HUES6 (cell line): ENCODE results near the gene LRRN3.

ENCODE experiments used
- H3K27ac ChIP-seq: 2 replicates; pipeline ENCODE4 v1.7.0; 2013; ENCODE audit warnings: low read depth, mild to moderate bottlenecking, low read length, inconsistent platforms
- H3K27me3 ChIP-seq: 2 replicates; pipeline ENCODE4 v1.6.1; 2013; ENCODE audit warnings: low read length; ENCODE audit not compliant: control insufficient read depth, insufficient read depth
- H3K36me3 ChIP-seq: 2 replicates; pipeline ENCODE4 v1.6.1; 2013; ENCODE audit warnings: low read length; ENCODE audit not compliant: control insufficient read depth, insufficient read depth
- H3K4me1 ChIP-seq: 2 replicates; pipeline ENCODE4 v1.6.1; 2013; ENCODE audit warnings: low read length; ENCODE audit not compliant: control insufficient read depth, insufficient read depth
- H3K4me3 ChIP-seq: 2 replicates; pipeline ENCODE4 v1.5.1; 2013; ENCODE audit warnings: low read depth, low read length
- H3K9ac ChIP-seq: one replicate; pipeline ENCODE4 v1.6.1; 2013; ENCODE audit warnings: mild to moderate bottlenecking, low read length
- H3K9me3 ChIP-seq: 2 replicates; pipeline ENCODE4 v1.6.1; 2013; ENCODE audit warnings: low read depth, low read length; ENCODE audit not compliant: control insufficient read depth, insufficient read depth

LRRN3 gene

GRCh38 chr7:111091593-111092358 lies 849 bp downstream of the LRRN3 start:
- H3K36me3 ChIP-seq: no peaks in the 10 kb centered on the region
- H3K4me3 ChIP-seq: peak overlapping the region; percentile 21; the same call in 1 of the 2 replicates
- H3K27ac ChIP-seq: no peak overlapping the region
- H3K9me3 ChIP-seq: no peaks in the 10 kb centered on the region
- no peaks in the 10 kb centered on the region for H3K27me3 ChIP-seq
- H3K9ac ChIP-seq: no peak overlapping the region
- peaks cover 55% of the 10 kb centered on the region for H3K4me1 ChIP-seq

GRCh38 chr7:111092406-111093236 lies 1.7 kb downstream of the LRRN3 start:
- no peaks in the 10 kb centered on the region for H3K36me3 ChIP-seq
- no peaks in the 10 kb centered on the region for H3K9me3 ChIP-seq
- H3K27me3 ChIP-seq: no peaks in the 10 kb centered on the region
- no peak overlapping the region; the same call in 1 of the 2 replicates for H3K4me3 ChIP-seq
- no peak overlapping the region for H3K9ac ChIP-seq
- H3K4me1 ChIP-seq: peaks cover 61% of the 10 kb centered on the region
- H3K27ac ChIP-seq: no peak overlapping the region

GRCh38 chr7:111093496-111093895 lies 2.6 kb downstream of the LRRN3 start:
- H3K4me1 ChIP-seq: peaks cover 70% of the 10 kb centered on the region
- no peak overlapping the region for H3K27ac ChIP-seq
- H3K9ac ChIP-seq: no peak overlapping the region
- no peaks in the 10 kb centered on the region for H3K9me3 ChIP-seq
- H3K36me3 ChIP-seq: no peaks in the 10 kb centered on the region
- H3K27me3 ChIP-seq: no peaks in the 10 kb centered on the region
- H3K4me3 ChIP-seq: no peak overlapping the region

GRCh38 chr7:111094419-111094818 lies 3.5 kb downstream of the LRRN3 start:
- Histone ChIP-seq H3K9ac (no peak overlapping the region), H3K9me3 (no peaks in the 10 kb centered on the region), H3K36me3 (no peaks in the 10 kb centered on the region), H3K27ac (no peak overlapping the region), H3K27me3 (no peaks in the 10 kb centered on the region), H3K4me1 (peaks cover 70% of the 10 kb centered on the region), H3K4me3 (no peak overlapping the region)

GRCh38 chr7:111096997-111097396 lies 6.1 kb downstream of the LRRN3 start:
- no peaks in the 10 kb centered on the region for H3K9me3 ChIP-seq
- H3K27ac ChIP-seq: peak overlapping the region; percentile 37
- no peaks in the 10 kb centered on the region for H3K36me3 ChIP-seq
- H3K27me3 ChIP-seq: no peaks in the 10 kb centered on the region
- no peak overlapping the region for H3K9ac ChIP-seq
- no peak overlapping the region for H3K4me3 ChIP-seq
- H3K4me1 ChIP-seq: peaks cover 55% of the 10 kb centered on the region

GRCh38 chr7:111098011-111098925 lies 7.3 kb downstream of the LRRN3 start:
- no peak overlapping the region for H3K9ac ChIP-seq
- H3K27ac ChIP-seq: no peak overlapping the region
- H3K4me1 ChIP-seq: peaks cover 42% of the 10 kb centered on the region
- no peak overlapping the region for H3K4me3 ChIP-seq
- H3K27me3 ChIP-seq: no peaks in the 10 kb centered on the region
- no peaks in the 10 kb centered on the region for H3K9me3 ChIP-seq
- H3K36me3 ChIP-seq: no peaks in the 10 kb centered on the region

GRCh38 chr7:111098926-111099250 lies 8.0 kb downstream of the LRRN3 start:
- Histone ChIP-seq H3K9me3 (no peaks in the 10 kb centered on the region), H3K9ac (no peak overlapping the region), H3K4me1 (peaks cover 38% of the 10 kb centered on the region), H3K27ac (no peak overlapping the region), H3K4me3 (no peak overlapping the region), H3K36me3 (no peaks in the 10 kb centered on the region), H3K27me3 (no peaks in the 10 kb centered on the region)

- Histone ChIP-seq H3K4me1 (peaks cover 33% of the 10 kb centered on the region; the same call in 1 of the 2 replicates), H3K9ac (no peak overlapping the region), H3K27me3 (no peaks in the 10 kb centered on the region), H3K36me3 (no peaks in the 10 kb centered on the region), H3K4me3 (no peak overlapping the region), H3K27ac (no peak overlapping the region), H3K9me3 (no peaks in the 10 kb centered on the region)
Observed at GRCh38 chr7:111101856-111102646, 11.1 kb downstream of the LRRN3 start.

GRCh38 chr7:111103136-111103535 lies 12.2 kb downstream of the LRRN3 start:
- H3K27me3 ChIP-seq: no peaks in the 10 kb centered on the region
- no peak overlapping the region for H3K9ac ChIP-seq
- H3K36me3 ChIP-seq: no peaks in the 10 kb centered on the region
- peaks cover 22% of the 10 kb centered on the region; the same call in 1 of the 2 replicates for H3K4me1 ChIP-seq
- H3K9me3 ChIP-seq: no peaks in the 10 kb centered on the region
- H3K27ac ChIP-seq: no peak overlapping the region
- no peak overlapping the region for H3K4me3 ChIP-seq

GRCh38 chr7:111103678-111104274 lies 12.8 kb downstream of the LRRN3 start:
- H3K9ac ChIP-seq: no peak overlapping the region
- no peaks in the 10 kb centered on the region for H3K9me3 ChIP-seq
- H3K4me1 ChIP-seq: peaks cover 18% of the 10 kb centered on the region; the same call in 1 of the 2 replicates
- no peaks in the 10 kb centered on the region for H3K36me3 ChIP-seq
- no peak overlapping the region for H3K27ac ChIP-seq
- no peaks in the 10 kb centered on the region for H3K27me3 ChIP-seq
- H3K4me3 ChIP-seq: no peak overlapping the region
